Keratinocyte (primary cell): ENCODE results near the gene DNAH10.

ENCODE experiments used
- CTCF ChIP-seq, 3 experiments: IDR thresholded peaks in 1 of 3; conservative IDR thresholded peaks in 1 of 3; optimal IDR thresholded peaks in 1 of 3; 2 replicates in 2 of 3; 3 replicates in 1 of 3; pipeline versions ENCODE3 to v1.5.1; 2011; ENCODE audit warnings: low read length in 3 of 3, mild to moderate bottlenecking in 3 of 3, moderate library complexity in 2 of 3, control low read depth in 1 of 3, inconsistent platforms in 1 of 3; ENCODE audit not compliant: insufficient read depth in 2 of 3; ENCODE audit errors: extremely low read depth in 1 of 3
- EZH2 ChIP-seq: IDR thresholded peaks from one replicate; pipeline ENCODE4 v1.6.1; 2012; ENCODE audit warnings: inconsistent platforms, mild to moderate bottlenecking, low read length, moderate library complexity

GRCh38 chr12:123908884-123909725 is 147.0 kb downstream of the DNAH10 start:
- TF ChIP-seq CTCF (optimal IDR thresholded peaks at IDR 0.05 in 1 of 3, IDR thresholded peaks at IDR 0.05 in 1 of 3, conservative IDR thresholded peaks at IDR 0.05 in 1 of 3; ENCODE audit: extremely low read depth in 1 of 3, insufficient read depth in 2 of 3, low read length in 3 of 3) (no peak), EZH2 (no peak)
